Naive thymus-derived CD8-positive, alpha-beta T cell (primary cell): ENCODE data around the gene CINP. TPM values are rescaled to one million over a fixed set of nuclear protein-coding genes. Genes with fewer than 3 reads are reported as not detected.
"Not testable (repeated sequence)": the region's sequence is repeated elsewhere in the genome, so short reads cannot be mapped to it uniquely, and the experiment has no call there.

ENCODE experiments used
- ATAC-seq, 2 donors: fragments of 150-1000 bp; cut with Tn5 transposase in 1 of 2; sonication (Bioruptor Pico), chemical (Tn5 transposase) in 1 of 2; 1 replicate in 1 of 2; 2 replicates in 1 of 2; pipeline ENCODE4 v1.10.0; 2021; ENCODE audit warnings: mild to moderate bottlenecking in 2 of 2, moderate library complexity in 2 of 2
- POLR2A ChIA-PET: fragments of 350-600 bp; sonication (Branson Sonifier 250); formaldehyde crosslinking; loops from one replicate; lab custom pipeline; 2021; ENCODE audit warnings: antibody characterized with exemption; lab: Charles Lee
- DNase-seq, 10 donors: peaks; one replicate each; pipeline versions ENCODE4 v3.0.0 to v3.0.0-alpha.2; 2020 to 2022
- H3K27ac Mint-ChIP-seq, 10 donors: one replicate each; pipeline ENCODE4 v1.8.0; 2020 to 2022; ENCODE audit warnings: mild to moderate bottlenecking in 10 of 10, mixed read lengths in 10 of 10, moderate library complexity in 4 of 10, inconsistent platforms in 1 of 10
- H3K27me3 Mint-ChIP-seq, 5 donors: one replicate each; pipeline ENCODE4 v1.8.0; 2021 to 2022; ENCODE audit warnings: mixed read lengths in 5 of 5
- H3K36me3 Mint-ChIP-seq, 3 donors: one replicate each; pipeline ENCODE4 v1.8.0; 2020 to 2022; ENCODE audit warnings: mixed read lengths in 3 of 3, mild to moderate bottlenecking in 2 of 3, inconsistent platforms in 1 of 3
- H3K4me1 Mint-ChIP-seq, 4 donors: one replicate each; pipeline ENCODE4 v1.8.0; 2021 to 2022; ENCODE audit warnings: mixed read lengths in 4 of 4
- H3K4me3 Mint-ChIP-seq, 10 donors: one replicate each; pipeline ENCODE4 v1.8.0; 2020 to 2022; ENCODE audit warnings: mild to moderate bottlenecking in 10 of 10, mixed read lengths in 10 of 10, moderate library complexity in 6 of 10, inconsistent platforms in 1 of 10
- H3K9me3 Mint-ChIP-seq, 9 donors: one replicate each; pipeline ENCODE4 v1.8.0; 2020 to 2022; ENCODE audit warnings: mixed read lengths in 9 of 9, mild to moderate bottlenecking in 3 of 9, inconsistent platforms in 1 of 9, moderate library complexity in 1 of 9
- polyA plus RNA-seq, 3 donors: library from polyadenylated mRNA; unstranded; fragments of 300-500 nt; fragmentation: Illumina TruSeq; gene quantifications; one replicate each; pipeline ENCODE4 v1.2.3, GENCODE V29; 2021
- total RNA-seq, 8 experiments: library from RNA in 2 of 8; stranded (reverse) in 2 of 8; gene quantifications; one replicate each; pipeline ENCODE4 v1.2.3 and lab custom pipeline; 2021 to 2026

The CINP gene
- total and polyA plus RNA-seq, 5 experiments from 2014 or later, result 30.0 to 46.6 (median 40.2) TPM

GRCh38 chr14:102317564-102318248 lies 45.0 kb downstream of the CINP start:
- H3K4me3 Mint-ChIP-seq, result peak overlapping the region; percentile 89 to 98 (median 95)
- peaks cover 0 to 3% (median 0%) of the 10 kb centered on the region in 5 donors for H3K27me3 Mint-ChIP-seq
- no peaks in the 10 kb centered on the region for H3K36me3 Mint-ChIP-seq
- DNase-seq (peak in 2 of 10 donors; percentile 23 to 24), ATAC-seq (no peak)
- H3K4me1 Mint-ChIP-seq, result peaks cover 29 to 73% (median 69%) of the 10 kb centered on the region in 4 donors
- peaks cover 0 to 3% (median 0%) of the 10 kb centered on the region in 9 donors for H3K9me3 Mint-ChIP-seq
- H3K27ac Mint-ChIP-seq, result peak overlapping the region; percentile 94 to 100 (median 98)
- POLR2A ChIA-PET, result interaction anchor here (0.5 to 2.3 kb wide), 9 partner anchors 9 to 1772 kb away, joined by 3 to 10 read pairs (median 4); partner anchors contain the start of genes CINP, DYNC1H1, MOK and TECPR2

GRCh38 chr14:102316743-102317563 lies 45.7 kb downstream of the CINP start:
- peak overlapping the region; percentile 94 to 100 (median 98) for H3K27ac Mint-ChIP-seq
- H3K27me3 Mint-ChIP-seq, result peaks cover 0 to 3% (median 0%) of the 10 kb centered on the region in 5 donors
- peaks cover 27 to 70% (median 69%) of the 10 kb centered on the region in 4 donors for H3K4me1 Mint-ChIP-seq
- ATAC-seq (peak; percentile 63 to 66), DNase-seq (peak; percentile 89 to 98 (median 95))
- peak overlapping the region; percentile 89 to 98 (median 95) for H3K4me3 Mint-ChIP-seq
- POLR2A ChIA-PET, result interaction anchor here (0.5 to 2.3 kb wide), 14 partner anchors 9 to 611 kb away, joined by 3 to 10 read pairs (median 4); partner anchors contain the start of genes CINP, DYNC1H1, MOK and TECPR2
- peaks cover 0 to 3% (median 0%) of the 10 kb centered on the region in 9 donors for H3K9me3 Mint-ChIP-seq
- no peaks in the 10 kb centered on the region for H3K36me3 Mint-ChIP-seq

GRCh38 chr14:102316338-102316742 lies 46.4 kb downstream of the CINP start:
- Mint-ChIP-seq H3K4me3 (peak overlapping the region; percentile 89 to 98 (median 95)), H3K36me3 (no peaks in the 10 kb centered on the region), H3K27ac (peak overlapping the region; percentile 90 to 100 (median 98)), H3K27me3 (peaks cover 0 to 3% (median 0%) of the 10 kb centered on the region in 5 donors), H3K9me3 (peaks cover 0 to 3% (median 0%) of the 10 kb centered on the region in 9 donors), H3K4me1 (peaks cover 25 to 65% (median 64%) of the 10 kb centered on the region in 4 donors)
- no peak for ATAC-seq
- peak in 3 of 10 donors; percentile 51 to 74 (median 53) for DNase-seq
- POLR2A ChIA-PET, result interaction anchor here (0.6 to 2.3 kb wide), 11 partner anchors 8 to 550 kb away, joined by 3 to 10 read pairs (median 3); partner anchors contain the start of genes CINP, MOK and TECPR2

- POLR2A ChIA-PET, result interaction anchor here (0.6 to 2.3 kb wide), 7 partner anchors 10 to 1947 kb away, joined by 3 to 17 read pairs (median 4); partner anchors contain the start of genes DYNC1H1 and MOK
- DNase-seq (no peak), ATAC-seq (no peak)
- Mint-ChIP-seq H3K36me3 (no peaks in the 10 kb centered on the region), H3K9me3 (peaks cover 0 to 3% (median 0%) of the 10 kb centered on the region in 9 donors), H3K27me3 (peaks cover 0 to 3% (median 0%) of the 10 kb centered on the region in 5 donors), H3K27ac (peak overlapping the region in 4 of 10 donors; percentile 6 to 100 (median 24)), H3K4me1 (peaks cover 23 to 53% (median 52%) of the 10 kb centered on the region in 4 donors), H3K4me3 (peak overlapping the region; percentile 88 to 96 (median 91))
Observed at GRCh38 chr14:102315121-102315520, 47.6 kb downstream of the CINP start.

- DNase-seq, result peak; percentile 64 to 88 (median 76)
- peaks cover 0 to 3% (median 0%) of the 10 kb centered on the region in 9 donors for H3K9me3 Mint-ChIP-seq
- no peaks in the 10 kb centered on the region for H3K36me3 Mint-ChIP-seq
- POLR2A ChIA-PET, result interaction anchor here (0.6 to 2.3 kb wide), 7 partner anchors 9 to 608 kb away, joined by 3 to 17 read pairs (median 4); partner anchors contain the start of genes DYNC1H1 and MOK
- peaks cover 22 to 52% (median 51%) of the 10 kb centered on the region in 4 donors for H3K4me1 Mint-ChIP-seq
- peak; percentile 73 to 74 for ATAC-seq
- peak overlapping the region; percentile 88 to 96 (median 91) for H3K4me3 Mint-ChIP-seq
- peak overlapping the region; percentile 64 to 91 (median 86) for H3K27ac Mint-ChIP-seq
- H3K27me3 Mint-ChIP-seq, result peaks cover 0 to 3% (median 0%) of the 10 kb centered on the region in 5 donors
Observed at GRCh38 chr14:102314242-102315011, 48.3 kb downstream of the CINP start.

GRCh38 chr14:102304611-102305506 lies 57.8 kb downstream of the CINP start, which contains the start of gene MOK:
Gene MOK (minus strand): TSS chr14:102305164. CDS start chr14:102304968, 196 bp downstream.
- DNase-seq, result peak; percentile 93 to 99 (median 98)
- Mint-ChIP-seq H3K27me3 (peaks cover 0 to 4% (median 0%) of the 10 kb centered on the region in 5 donors), H3K4me3 (peak within 1 kb of the TSS; percentile 88 to 97 (median 96)), H3K36me3 (no peaks in the 10 kb centered on the region), H3K9me3 (peaks cover 0 to 2% (median 0%) of the 10 kb centered on the region in 9 donors), H3K4me1 (peaks cover 6 to 13% (median 11%) of the 10 kb centered on the region in 4 donors), H3K27ac (peak within 1 kb of the TSS; percentile 94 to 99 (median 99))
- ATAC-seq, result peak; percentile 84 to 90
- POLR2A ChIA-PET, result interaction anchor here (0.5 to 2.5 kb wide), 6 partner anchors 10 to 356 kb away, joined by 3 to 17 read pairs (median 7); partner anchors contain the start of gene ZNF839

GRCh38 chr14:102303664-102304063 lies 59.0 kb downstream of the CINP start:
- ATAC-seq (no peak), DNase-seq (no peak)
- peaks cover 0 to 2% (median 0%) of the 10 kb centered on the region in 9 donors for H3K9me3 Mint-ChIP-seq
- peak overlapping the region in 4 of 10 donors; percentile 30 to 57 (median 42) for H3K27ac Mint-ChIP-seq
- peak overlapping the region in 7 of 10 donors; percentile 4 to 97 (median 56) for H3K4me3 Mint-ChIP-seq
- H3K36me3 Mint-ChIP-seq, result peaks cover 0 to under 1% (median 0%) of the 10 kb centered on the region in 3 donors
- H3K4me1 Mint-ChIP-seq, result peaks cover 6 to 13% (median 12%) of the 10 kb centered on the region in 4 donors
- peaks cover 0 to 4% (median 0%) of the 10 kb centered on the region in 5 donors for H3K27me3 Mint-ChIP-seq
- POLR2A ChIA-PET, result interaction anchor here (0.6 to 2.5 kb wide), 3 partner anchors 11 to 13 kb away, joined by 5 to 17 read pairs (median 6); no protein-coding TSS in a partner anchor

- peak overlapping the region in 1 of 10 donors; percentile 7 for H3K4me3 Mint-ChIP-seq
- POLR2A ChIA-PET, H3K27ac Mint-ChIP-seq, H3K27me3 Mint-ChIP-seq, H3K4me1 Mint-ChIP-seq, DNase-seq, H3K9me3 Mint-ChIP-seq, H3K36me3 Mint-ChIP-seq, ATAC-seq: not testable (repeated sequence)
Observed at GRCh38 chr14:102298303-102299070, 64.2 kb downstream of the CINP start.
